ENCODE results near the gene OR52E2. TPM values are rescaled to one million over a fixed set of nuclear protein-coding genes. Genes with fewer than 3 reads are reported as not detected.

The OR52E2 gene
- total RNA-seq, 4 donors from 2014 or later, result not detected

- DNase-seq (ENCODE audit: low spot score) (no peak), ATAC-seq (ENCODE audit: low FRiP score) (no peak)
- TF ChIP-seq, protein P1, sequence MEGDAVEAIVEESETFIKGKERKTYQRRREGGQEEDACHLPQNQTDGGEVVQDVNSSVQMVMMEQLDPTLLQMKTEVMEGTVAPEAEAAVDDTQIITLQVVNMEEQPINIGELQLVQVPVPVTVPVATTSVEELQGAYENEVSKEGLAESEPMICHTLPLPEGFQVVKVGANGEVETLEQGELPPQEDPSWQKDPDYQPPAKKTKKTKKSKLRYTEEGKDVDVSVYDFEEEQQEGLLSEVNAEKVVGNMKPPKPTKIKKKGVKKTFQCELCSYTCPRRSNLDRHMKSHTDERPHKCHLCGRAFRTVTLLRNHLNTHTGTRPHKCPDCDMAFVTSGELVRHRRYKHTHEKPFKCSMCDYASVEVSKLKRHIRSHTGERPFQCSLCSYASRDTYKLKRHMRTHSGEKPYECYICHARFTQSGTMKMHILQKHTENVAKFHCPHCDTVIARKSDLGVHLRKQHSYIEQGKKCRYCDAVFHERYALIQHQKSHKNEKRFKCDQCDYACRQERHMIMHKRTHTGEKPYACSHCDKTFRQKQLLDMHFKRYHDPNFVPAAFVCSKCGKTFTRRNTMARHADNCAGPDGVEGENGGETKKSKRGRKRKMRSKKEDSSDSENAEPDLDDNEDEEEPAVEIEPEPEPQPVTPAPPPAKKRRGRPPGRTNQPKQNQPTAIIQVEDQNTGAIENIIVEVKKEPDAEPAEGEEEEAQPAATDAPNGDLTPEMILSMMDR (IDR thresholded peaks at IDR 0.05), result no peak
Observed at GRCh38 chr11:5036669-5037068, 22.8 kb downstream of the OR52E2 start.

- ATAC-seq (ENCODE audit: low FRiP score) (no peak), DNase-seq (ENCODE audit: low spot score) (no peak)
- TF ChIP-seq, protein P1 (IDR thresholded peaks at IDR 0.05), result no peak
Observed at GRCh38 chr11:5021996-5022395, 37.4 kb downstream of the OR52E2 start.

GRCh38 chr11:5013012-5013411, 46.4 kb downstream of the OR52E2 start:
- DNase-seq (ENCODE audit: low spot score), result no peak
- TF ChIP-seq, protein P1 (IDR thresholded peaks at IDR 0.05), result no peak
- ATAC-seq (ENCODE audit: low FRiP score), result no peak

GRCh38 chr11:5011254-5011653, 48.2 kb downstream of the OR52E2 start:
- DNase-seq (ENCODE audit: low spot score), result no peak
- TF ChIP-seq, protein P1 (IDR thresholded peaks at IDR 0.05), result no peak
- ATAC-seq (ENCODE audit: low FRiP score), result no peak

Other genes starting within 250 kb of the OR52E2 start
- gene OR51F2, start 238.3 kb downstream of the OR52E2 start, total RNA-seq, result not detected
- gene OR51S1, start 210.4 kb downstream of the OR52E2 start, total RNA-seq, result not detected
- not detected for gene OR51T1, start 177.7 kb downstream of the OR52E2 start, total RNA-seq
- gene OR51A7, start 155.8 kb downstream of the OR52E2 start, total RNA-seq, result not detected
- not detected for gene OR51G2, start 140.3 kb downstream of the OR52E2 start, total RNA-seq
- gene OR51G1, start 135.3 kb downstream of the OR52E2 start, total RNA-seq, result not detected
- gene OR51A4, start 112.0 kb downstream of the OR52E2 start, total RNA-seq, result not detected
- gene OR51A2, start 103.9 kb downstream of the OR52E2 start, total RNA-seq, result not detected
- gene OR51L1, start 64.8 kb downstream of the OR52E2 start, total RNA-seq, result not detected
- gene OR52J3, start 13.1 kb downstream of the OR52E2 start, total RNA-seq, result not detected
- gene OR52E1, start 9.9 kb upstream of the OR52E2 start, total RNA-seq, result not detected
- gene OR52A5, start 78.7 kb upstream of the OR52E2 start, total RNA-seq, result not detected
- gene OR52A1, start 95.1 kb upstream of the OR52E2 start, total RNA-seq, result not detected
- gene OR51V1, start 141.1 kb upstream of the OR52E2 start, total RNA-seq, result not detected
- gene HBB, start 167.4 kb upstream of the OR52E2 start, total RNA-seq, result 1,000 to 10,000 TPM in 1 of 4 donors, 100 to 1,000 TPM in 3; 160 to 1,928 (median 219) TPM
- 1 to 10 TPM in 2 of 4 donors, not detected in 2; 1.1 to 3.2 TPM for gene HBD, start 174.9 kb upstream of the OR52E2 start, total RNA-seq
- not detected for gene HBG1, start 190.2 kb upstream of the OR52E2 start, total RNA-seq
- 1 to 10 TPM in 1 of 4 donors, not detected in 3; 2.1 TPM for gene HBG2, start 195.2 kb upstream of the OR52E2 start, total RNA-seq
- not detected for gene HBE1, start 210.3 kb upstream of the OR52E2 start, total RNA-seq
- not detected for gene OR51B4, start 242.3 kb upstream of the OR52E2 start, total RNA-seq

Data from omental fat pad (tissue), 4 donors.